PC-9 (cell line): ENCODE measurements around the gene BCR. TPM values are rescaled to one million over a fixed set of nuclear protein-coding genes. Genes with fewer than 3 reads are reported as not detected.

Experiments used
- BruUV-seq: library from RNA; stranded (reverse); fragments of 400-500 nt; replicated peaks from 2 replicates; lab custom pipeline; 2021; lab: Mats Ljungman, UMichigan
- CTCF ChIA-PET: fragments of 300-600 bp; sonication (Branson Sonifier 250); formaldehyde crosslinking; loops from one replicate; lab custom pipeline; 2022; ENCODE audit warnings: antibody characterized with exemption; lab: Charles Lee
- POLR2A ChIA-PET: fragments of 300-600 bp; sonication (Branson Sonifier 250); formaldehyde crosslinking; loops from one replicate; lab custom pipeline; 2022; ENCODE audit warnings: antibody characterized with exemption; ENCODE audit not compliant: unreplicated experiment; lab: Charles Lee
- DNase-seq, 2 experiments: peaks; one replicate each; pipeline versions ENCODE4 v3.0.0 to v3.0.0-alpha.2; 2015 to 2022; ENCODE audit warnings: mixed read lengths in 1 of 2
- H2AFZ ChIP-seq: fragments of 200-600 bp; sonication (generic); 2 replicates; pipeline ENCODE4 v1.8.1; 2017; ENCODE audit warnings: antibody characterized with exemption
- H3F3A ChIP-seq: fragments of 200-600 bp; sonication (generic); 2 replicates; pipeline ENCODE4 v1.8.1; 2017; ENCODE audit warnings: antibody characterized with exemption, mild to moderate bottlenecking, low read depth; ENCODE audit not compliant: insufficient read depth
- H3K27ac ChIP-seq: fragments of 200-600 bp; sonication (generic); 2 replicates; pipeline ENCODE4 v1.6.1; 2016; ENCODE audit warnings: mixed run types
- H3K27me3 ChIP-seq: fragments of 200-600 bp; sonication (generic); 2 replicates; pipeline ENCODE4 v1.6.1; 2016; ENCODE audit warnings: low read depth, mixed run types; ENCODE audit not compliant: insufficient read depth
- H3K36me3 ChIP-seq: fragments of 200-600 bp; sonication (generic); 2 replicates; pipeline ENCODE4 v1.6.1; 2016; ENCODE audit warnings: low read depth, mixed run types
- H3K4me1 ChIP-seq: fragments of 200-600 bp; sonication (generic); replicated peaks from 2 replicates; pipeline ENCODE4 v1.6.1; 2016; ENCODE audit warnings: mixed run types; ENCODE audit not compliant: insufficient read depth
- H3K4me2 ChIP-seq: fragments of 200-600 bp; sonication (generic); 2 replicates; pipeline ENCODE4 v1.6.1; 2017; ENCODE audit warnings: mixed run types
- H3K4me3 ChIP-seq: fragments of 200-600 bp; sonication (generic); 2 replicates; pipeline ENCODE4 v1.6.1; 2016; ENCODE audit warnings: mixed run types
- H3K79me2 ChIP-seq: fragments of 200-600 bp; sonication (generic); 2 replicates; pipeline ENCODE4 v1.6.1; 2017; ENCODE audit warnings: low read depth, mixed run types
- H3K9me2 ChIP-seq: fragments of 200-600 bp; sonication (generic); 2 replicates; pipeline ENCODE4 v1.8.1; 2017; ENCODE audit warnings: mild to moderate bottlenecking; ENCODE audit not compliant: insufficient read depth
- H3K9me3 ChIP-seq: fragments of 200-600 bp; sonication (generic); 2 replicates; pipeline ENCODE4 v1.8.1; 2016; ENCODE audit warnings: low read depth; ENCODE audit not compliant: insufficient read depth
- H4K20me1 ChIP-seq: fragments of 200-600 bp; sonication (generic); 2 replicates; pipeline ENCODE4 v1.8.1; 2017; ENCODE audit not compliant: insufficient read depth
- CTCF ChIP-seq: fragments of 200-600 bp; sonication (generic); conservative IDR thresholded peaks from 2 replicates; pipeline ENCODE4 v1.6.1; 2017; ENCODE audit warnings: mixed run types, antibody characterized with exemption, mild to moderate bottlenecking, moderate library complexity
- EZH2 ChIP-seq: fragments of 200-600 bp; sonication (generic); IDR thresholded peaks from 2 replicates; pipeline ENCODE4 v1.8.0; 2017; ENCODE audit warnings: antibody characterized with exemption, low read depth
- intact Hi-C: fragments of 100-400 bp; cut with micrococcal nuclease; formaldehyde crosslinking; loops from one replicate; pipeline ENCODE4 v1.10.0; 2022; ENCODE audit not compliant: unreplicated experiment
- total RNA-seq: library from RNA; stranded (reverse); gene quantifications from 2 replicates; pipeline ENCODE4 v1.2.3, GENCODE V29; 2021

Gene BCR
- total RNA-seq, 1 experiment from 2014 or later, result 47.8 TPM

GRCh38 chr22:23361676-23362075 is 181.4 kb downstream of the BCR start:
- H3F3A ChIP-seq, result no peaks in the 10 kb centered on the region
- H2AFZ ChIP-seq, result no peak overlapping the region
- ChIA-PET CTCF (no interaction called here), POLR2A (no interaction called here)
- TF ChIP-seq CTCF (no peak), EZH2 (no peak)
- no peaks in the 10 kb centered on the region for H4K20me1 ChIP-seq
- H3K79me2 ChIP-seq, result no peaks in the 10 kb centered on the region
- no TSS peak for BruUV-seq
- H3K9me2 ChIP-seq, result no peaks in the 10 kb centered on the region
- no peak for DNase-seq
- H3K4me3 ChIP-seq, result no peak overlapping the region
- no peak overlapping the region for H3K4me2 ChIP-seq
- peaks cover 87% of the 10 kb centered on the region for H3K27me3 ChIP-seq
- intact Hi-C loops, result no loop called here
- no peaks in the 10 kb centered on the region for H3K4me1 ChIP-seq
- H3K36me3 ChIP-seq, result no peaks in the 10 kb centered on the region
- H3K9me3 ChIP-seq, result no peaks in the 10 kb centered on the region
- no peak overlapping the region for H3K27ac ChIP-seq

GRCh38 chr22:23363683-23364082 is 183.4 kb downstream of the BCR start:
- Histone ChIP-seq H3K9me3 (no peaks in the 10 kb centered on the region), H3K4me2 (no peak overlapping the region), H3K36me3 (no peaks in the 10 kb centered on the region), H3K27ac (no peak overlapping the region), H4K20me1 (no peaks in the 10 kb centered on the region), H2AFZ (no peak overlapping the region), H3F3A (no peaks in the 10 kb centered on the region), H3K4me3 (no peak overlapping the region), H3K9me2 (no peaks in the 10 kb centered on the region), H3K27me3 (peaks cover 88% of the 10 kb centered on the region), H3K79me2 (no peaks in the 10 kb centered on the region), H3K4me1 (no peaks in the 10 kb centered on the region)
- intact Hi-C loops, result no loop called here
- ChIA-PET POLR2A (interaction anchor here (0.6 kb wide), 1 partner anchor 209 kb away, joined by 10 read pairs; no protein-coding TSS in a partner anchor), CTCF (no interaction called here)
- BruUV-seq, result no TSS peak
- TF ChIP-seq EZH2 (no peak), CTCF (no peak)
- DNase-seq, result no peak

- ChIA-PET POLR2A (interaction anchor here (0.6 kb wide), 1 partner anchor 208 kb away, joined by 10 read pairs; no protein-coding TSS in a partner anchor), CTCF (no interaction called here)
- Histone ChIP-seq H4K20me1 (no peaks in the 10 kb centered on the region), H3K9me3 (no peaks in the 10 kb centered on the region), H2AFZ (no peak overlapping the region), H3K4me2 (no peak overlapping the region), H3K36me3 (no peaks in the 10 kb centered on the region), H3K27ac (no peak overlapping the region), H3F3A (no peaks in the 10 kb centered on the region), H3K4me3 (no peak overlapping the region), H3K4me1 (no peaks in the 10 kb centered on the region), H3K79me2 (no peaks in the 10 kb centered on the region), H3K27me3 (peaks cover 89% of the 10 kb centered on the region), H3K9me2 (no peaks in the 10 kb centered on the region)
- intact Hi-C loops, result no loop called here
- no peak for DNase-seq
- no peak for TF ChIP-seq CTCF
- no peak for TF ChIP-seq EZH2
- no TSS peak for BruUV-seq
Observed at GRCh38 chr22:23364389-23364788, 184.1 kb downstream of the BCR start.
